IMR-90 (cell line): Measurements from ENCODE around the gene KCNMB3. TPM values are rescaled to one million over a fixed set of nuclear protein-coding genes. Genes with fewer than 3 reads are reported as not detected.

ENCODE experiments used
- ATAC-seq: fragments of 200-7000 bp; cut with Tn5 transposase; 2 replicates; pipeline ENCODE4 v1.9.1; 2020; ENCODE audit warnings: low read depth, mild to moderate bottlenecking, moderate library complexity
- BruUV-seq: library from RNA; stranded (reverse); fragments of 400-500 nt; replicated peaks from 2 replicates; lab custom pipeline; 2021; lab: Mats Ljungman, UMichigan
- CTCF ChIA-PET: fragments of 300-600 bp; formaldehyde crosslinking; extraction: SDS; loops from one replicate; lab custom pipeline; 2021; ENCODE audit warnings: antibody characterized with exemption; lab: Yijun Ruan, JAX
- POLR2A ChIA-PET: fragments of 300-600 bp; sonication (Branson Sonifier 250); formaldehyde crosslinking; loops from one replicate; lab custom pipeline; 2022; ENCODE audit warnings: antibody characterized with exemption; ENCODE audit not compliant: unreplicated experiment; lab: Charles Lee
- DNase-seq: peaks from one replicate; pipeline ENCODE4 v3.0.0; 2013
- H2AFZ ChIP-seq: replicated peaks from 2 replicates; pipeline ENCODE3; 2013; ENCODE audit warnings: low read length, mild to moderate bottlenecking; ENCODE audit not compliant: poor library complexity
- H2AK5ac ChIP-seq: 2 replicates; pipeline ENCODE4 v1.6.1; 2013; ENCODE audit warnings: low read depth, low read length, inconsistent platforms
- H2AK9ac ChIP-seq: replicated peaks from 2 replicates; pipeline ENCODE3; 2013; ENCODE audit warnings: mild to moderate bottlenecking, low read depth, low read length, moderate library complexity; ENCODE audit not compliant: poor library complexity
- H2BK120ac ChIP-seq: 2 replicates; pipeline ENCODE4 v1.6.1; 2013; ENCODE audit warnings: low read depth, low read length, inconsistent platforms
- H2BK15ac ChIP-seq: 3 replicates; pipeline ENCODE4 v1.6.1; 2013; ENCODE audit warnings: low read depth, low read length, inconsistent platforms
- H2BK20ac ChIP-seq: 2 replicates; pipeline ENCODE4 v1.6.1; 2013; ENCODE audit warnings: low read depth, mild to moderate bottlenecking, inconsistent platforms, low read length, moderate library complexity
- H2BK5ac ChIP-seq: 2 replicates; pipeline ENCODE4 v1.6.1; 2013; ENCODE audit warnings: mild to moderate bottlenecking, low read depth, low read length, inconsistent platforms; ENCODE audit not compliant: poor library complexity, severe bottlenecking
- H3K14ac ChIP-seq: replicated peaks from 2 replicates; pipeline ENCODE4 v1.6.1; 2013; ENCODE audit warnings: low read depth, low read length, inconsistent platforms
- H3K18ac ChIP-seq: 2 replicates; pipeline ENCODE4 v1.6.1; 2013; ENCODE audit warnings: low read depth, low read length, control low read depth
- H3K23ac ChIP-seq: 2 replicates; pipeline ENCODE4 v1.6.1; 2013; ENCODE audit warnings: low read depth, low read length, inconsistent platforms
- H3K27ac ChIP-seq: 2 replicates; pipeline ENCODE4 v1.5.1; 2013; ENCODE audit warnings: mild to moderate bottlenecking, control low read depth, low read length; ENCODE audit not compliant: insufficient read depth
- H3K27me3 ChIP-seq: 2 replicates; pipeline ENCODE4 v1.6.1; 2013; ENCODE audit warnings: low read length; ENCODE audit not compliant: control insufficient read depth, insufficient read depth
- H3K36me3 ChIP-seq: 2 replicates; pipeline ENCODE4 v1.6.1; 2013; ENCODE audit warnings: low read length, mixed read lengths; ENCODE audit not compliant: control insufficient read depth, insufficient read depth
- H3K4ac ChIP-seq: 2 replicates; pipeline ENCODE4 v1.6.1; 2013; ENCODE audit warnings: low read depth, low read length, inconsistent platforms
- H3K4me1 ChIP-seq: 2 replicates; pipeline ENCODE4 v1.6.1; 2013; ENCODE audit warnings: low read length, mixed read lengths; ENCODE audit not compliant: control insufficient read depth, insufficient read depth
- H3K4me2 ChIP-seq: 2 replicates; pipeline ENCODE4 v1.6.1; 2013; ENCODE audit warnings: low read depth, mild to moderate bottlenecking, control low read depth, low read length, moderate library complexity
- H3K4me3 ChIP-seq: 2 replicates; pipeline ENCODE4 v1.5.1; 2013; ENCODE audit warnings: low read depth, mild to moderate bottlenecking, control low read depth, low read length, moderate library complexity; ENCODE audit not compliant: insufficient read depth
- H3K56ac ChIP-seq: 2 replicates; pipeline ENCODE4 v1.6.1; 2013; ENCODE audit warnings: low read length, inconsistent platforms; ENCODE audit not compliant: insufficient read depth; ENCODE audit errors: extremely low read depth
- H3K79me1 ChIP-seq, 2 experiments: 2 replicates each; pipeline ENCODE4 v1.6.1; 2013; ENCODE audit warnings: low read length in 2 of 2, inconsistent platforms in 1 of 2, low read depth in 1 of 2
- H3K9ac ChIP-seq: 2 replicates; pipeline ENCODE4 v1.6.1; 2013; ENCODE audit warnings: low read depth, low read length, control low read depth
- H3K9me1 ChIP-seq: 2 replicates; pipeline ENCODE4 v1.6.1; 2013; ENCODE audit warnings: low read length, inconsistent platforms; ENCODE audit not compliant: insufficient read depth
- H3K9me3 ChIP-seq: 2 replicates; pipeline ENCODE4 v1.6.1; 2013; ENCODE audit warnings: low read length; ENCODE audit not compliant: control insufficient read depth, insufficient read depth
- H4K20me1 ChIP-seq: 2 replicates; pipeline ENCODE4 v1.6.1; 2013; ENCODE audit warnings: low read length, inconsistent platforms; ENCODE audit not compliant: insufficient read depth
- H4K5ac ChIP-seq: 2 replicates; pipeline ENCODE4 v1.6.1; 2013; ENCODE audit warnings: mild to moderate bottlenecking, low read depth, low read length, control low read depth
- H4K8ac ChIP-seq, 2 experiments: 2 replicates each; pipeline ENCODE4 v1.6.1; 2013; ENCODE audit warnings: low read depth in 2 of 2, low read length in 2 of 2, control low read depth in 1 of 2, inconsistent platforms in 1 of 2
- H4K91ac ChIP-seq: 2 replicates; pipeline ENCODE4 v1.6.1; 2013; ENCODE audit warnings: low read depth, low read length, inconsistent platforms; ENCODE audit not compliant: insufficient read depth
- CEBPB ChIP-seq: IDR thresholded peaks from 2 replicates; pipeline ENCODE4 v1.6.1; 2012; ENCODE audit warnings: low read depth, low read length, improper control_type of control experiment
- CHD1 ChIP-seq: IDR thresholded peaks from 2 replicates; pipeline ENCODE4 v1.6.1; 2012; ENCODE audit warnings: low read depth, low read length, improper control_type of control experiment
- CTCF ChIP-seq: conservative IDR thresholded peaks from 2 replicates; pipeline ENCODE4 v1.5.1; 2012; ENCODE audit warnings: mild to moderate bottlenecking, low read depth, low read length, improper control_type of control experiment
- ELK1 ChIP-seq: fragments of 150-350 bp; IDR thresholded peaks from 2 replicates; pipeline ENCODE4 v1.6.1; 2016; ENCODE audit warnings: low read depth, mild to moderate bottlenecking, low read length, moderate library complexity, borderline replicate concordance
- FOS ChIP-seq: fragments of 150-350 bp; IDR thresholded peaks from 2 replicates; pipeline ENCODE4 v1.6.1; 2016; ENCODE audit warnings: low read depth, low read length
- MAFK ChIP-seq: IDR thresholded peaks from 2 replicates; pipeline ENCODE4 v1.6.1; 2012; ENCODE audit warnings: low read depth, low read length, improper control_type of control experiment
- MAZ ChIP-seq: IDR thresholded peaks from 2 replicates; pipeline ENCODE4 v1.6.1; 2012; ENCODE audit warnings: low read depth, mild to moderate bottlenecking, low read length, improper control_type of control experiment, moderate library complexity, borderline replicate concordance
- MXI1 ChIP-seq: IDR thresholded peaks from 2 replicates; pipeline ENCODE4 v1.6.1; 2012; ENCODE audit warnings: low read depth, mild to moderate bottlenecking, low read length, moderate library complexity, borderline replicate concordance
- NFE2L2 ChIP-seq: fragments of 150-350 bp; IDR thresholded peaks from 2 replicates; pipeline ENCODE4 v1.6.1; 2016; ENCODE audit warnings: low read depth, mild to moderate bottlenecking, low read length
- POLR2A ChIP-seq: IDR thresholded peaks from 2 replicates; pipeline ENCODE4 v1.6.1; 2012; ENCODE audit warnings: mild to moderate bottlenecking, low read depth, low read length
- RAD21 ChIP-seq: IDR thresholded peaks from 2 replicates; pipeline ENCODE4 v1.6.1; 2012; ENCODE audit warnings: low read length, improper control_type of control experiment
- RCOR1 ChIP-seq: IDR thresholded peaks from 2 replicates; pipeline ENCODE4 v1.6.1; 2012; ENCODE audit warnings: mild to moderate bottlenecking, low read length, improper control_type of control experiment; ENCODE audit not compliant: insufficient replicate concordance
- RFX5 ChIP-seq: IDR thresholded peaks from 2 replicates; pipeline ENCODE4 v1.8.0; 2012; ENCODE audit warnings: low read depth, mild to moderate bottlenecking, low read length, moderate library complexity
- SMC3 ChIP-seq: fragments of 150-350 bp; IDR thresholded peaks from 2 replicates; pipeline ENCODE4 v1.6.1; 2016; ENCODE audit warnings: low read depth, mild to moderate bottlenecking, antibody characterized with exemption, low read length, moderate library complexity
- USF2 ChIP-seq: fragments of 150-350 bp; IDR thresholded peaks from 2 replicates; pipeline ENCODE4 v1.6.1; 2017; ENCODE audit warnings: mild to moderate bottlenecking, antibody characterized with exemption, low read length, low read depth
- WGBS, 2 experiments: methylation state at CpG; one replicate each; pipeline versions ENCODE4 v1.1.5 to v1.1.7; 2013; ENCODE audit warnings: missing lambda C conversion rate in 2 of 2; ENCODE audit not compliant: insufficient read length in 1 of 2; ENCODE audit errors: extremely low coverage in 2 of 2; 5-methylcytosine and 5-hydroxymethylcytosine counted together
- dilution Hi-C: fragments of 300-500 bp; cut with HindIII; formaldehyde crosslinking; loops from one replicate; pipeline ENCODE4 v1.14.3; 2018; ENCODE audit warnings: low sequenced_read_pairs; ENCODE audit not compliant: unreplicated experiment
- in situ Hi-C: fragments of 300-500 bp; cut with MboI; formaldehyde crosslinking; loops from 3 replicates; pipeline ENCODE4 v1.14.3; 2019; ENCODE audit warnings: low sequenced_read_pairs, inconsistent platforms, mixed read lengths
- intact Hi-C: fragments of 100-400 bp; cut with micrococcal nuclease; formaldehyde crosslinking; loops from 2 replicates; pipeline ENCODE4 v1.10.0; 2022
- polyA plus RNA-seq, 3 experiments: library from polyadenylated mRNA; depleted of rRNA; stranded (reverse); fragments of >200 nt; gene quantifications; 2 replicates each; pipeline ENCODE4 v1.2.3, GENCODE V29; 2012; ENCODE audit warnings: low replicate concordance in 1 of 3
- total RNA-seq: library from RNA; depleted of rRNA; stranded (reverse); fragments of >200 nt; gene quantifications from 2 replicates; pipeline ENCODE4 v1.2.3, GENCODE V29; 2012

KCNMB3 gene
- total and polyA plus RNA-seq, 2 of the 4 experiments (the other 2 are of a cell fraction): 0.72 to 1.2 TPM

GRCh38 chr3:179286331-179286730 is 35.4 kb upstream of the KCNMB3 start:
- DNase-seq (no peak), ATAC-seq (no peak)
- dilution Hi-C loops: loop anchor here (25.0 kb wide), 1 partner anchor 174 kb away; no protein-coding TSS in a partner anchor
- H3K4me3 ChIP-seq: no peak overlapping the region
- no peak overlapping the region for H4K5ac ChIP-seq
- no peak overlapping the region for H3K4ac ChIP-seq
- ChIA-PET POLR2A (no interaction called here), CTCF (interaction anchor here (0.6 kb wide), 1 partner anchor 11 kb away, joined by 8 read pairs; no protein-coding TSS in a partner anchor)
- H2BK120ac ChIP-seq: no peak overlapping the region
- H3K4me1 ChIP-seq: no peaks in the 10 kb centered on the region
- no peak overlapping the region for H3K9ac ChIP-seq
- no TSS peak for BruUV-seq
- H3K36me3 ChIP-seq: no peaks in the 10 kb centered on the region
- in situ Hi-C loops: no loop called here
- no peaks in the 10 kb centered on the region for H3K9me1 ChIP-seq
- intact Hi-C loops: no loop called here
- no peak overlapping the region for H3K23ac ChIP-seq
- H4K20me1 ChIP-seq: no peaks in the 10 kb centered on the region
- H2AK9ac ChIP-seq: no peak overlapping the region
- H2AFZ ChIP-seq: no peak overlapping the region
- H2BK20ac ChIP-seq: no peak overlapping the region
- WGBS, 2 experiments: no CpG with 5 or more reads among the region's 6 CpGs
- no peak overlapping the region for H4K91ac ChIP-seq
- no peak overlapping the region for H2BK15ac ChIP-seq
- peaks cover 2% of the 10 kb centered on the region; the same call in 1 of the 2 replicates for H3K27me3 ChIP-seq
- H3K79me1 ChIP-seq: no peaks in the 10 kb centered on the region
- TF ChIP-seq FOS: no peak
- TF ChIP-seq MAFK: no peak
- no peak for TF ChIP-seq SMC3
- no peak for TF ChIP-seq CHD1
- TF ChIP-seq MAZ: no peak
- no peak for TF ChIP-seq CTCF
- TF ChIP-seq RAD21: no peak
- no peak for TF ChIP-seq CEBPB
- no peak for TF ChIP-seq RFX5
- TF ChIP-seq MXI1: no peak
- TF ChIP-seq NFE2L2: no peak
- no peak for TF ChIP-seq ELK1
- TF ChIP-seq POLR2A: no peak
- no peak for TF ChIP-seq RCOR1
- no peak for TF ChIP-seq USF2
- no peak overlapping the region for H3K14ac ChIP-seq
- H3K9me3 ChIP-seq: no peaks in the 10 kb centered on the region
- H3K27ac ChIP-seq: no peak overlapping the region
- H4K8ac ChIP-seq: no peak overlapping the region
- no peak overlapping the region for H2AK5ac ChIP-seq
- no peak overlapping the region for H2BK5ac ChIP-seq
- H3K4me2 ChIP-seq: no peak overlapping the region
- no peak overlapping the region for H3K56ac ChIP-seq
- H3K18ac ChIP-seq: no peak overlapping the region
